ENCODE measurements around the gene PTPN4.

DNA sequence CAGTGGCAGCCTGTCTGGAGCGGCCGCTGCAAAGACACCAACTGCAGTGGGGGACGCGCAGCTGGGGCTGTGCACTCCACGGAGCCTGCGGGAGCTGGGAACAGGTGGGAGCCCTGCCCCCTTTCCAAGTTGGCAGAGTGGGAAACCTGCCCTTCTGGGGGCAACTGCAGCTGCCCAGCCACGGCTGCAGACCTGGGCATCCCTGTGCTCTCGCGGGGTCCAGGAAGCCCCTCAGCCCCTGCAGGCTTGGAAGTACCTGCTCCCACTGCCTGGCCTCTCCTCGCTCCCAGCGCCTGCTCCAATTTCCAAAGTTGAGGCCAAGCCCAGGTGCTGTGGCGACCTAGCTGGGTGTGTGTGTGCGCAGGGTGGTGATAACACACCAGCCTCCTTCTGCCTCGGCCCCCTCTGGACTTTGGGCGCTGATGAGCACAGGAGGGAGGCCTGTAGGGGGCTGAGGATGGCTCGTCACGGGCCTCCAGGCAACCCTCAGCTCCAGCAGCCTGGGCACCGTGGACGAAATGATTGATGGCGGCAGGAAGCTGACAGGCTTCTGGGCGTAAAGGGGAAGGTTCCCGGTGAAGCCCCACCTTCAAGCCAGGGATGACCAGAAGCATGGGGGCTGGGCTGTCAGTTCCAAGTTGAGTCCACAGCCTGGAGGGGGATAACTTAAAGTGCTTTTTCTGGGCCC lies 76.9 kb downstream of the PTPN4 start:
- TF ChIP-seq NANOG (IDR thresholded peaks at IDR 0.05; ENCODE audit: insufficient read depth, low read depth, low read length, poor library complexity, severe bottlenecking) (no peak), PHF8 (conservative IDR thresholded peaks at IDR 0.05; ENCODE audit: low read depth, low read length) (no peak), TAF1 (IDR thresholded peaks at IDR 0.05; ENCODE audit: low read depth, low read length) (no peak), POLR2A (IDR thresholded peaks at IDR 0.05; ENCODE audit: control extremely low read depth in 1 of 2, low read depth in 2 of 2, low read length in 2 of 2) (no peak), YY1 (IDR thresholded peaks at IDR 0.05; ENCODE audit: low read depth, low read length) (no peak)
- TF ChIP-seq, protein P1, sequence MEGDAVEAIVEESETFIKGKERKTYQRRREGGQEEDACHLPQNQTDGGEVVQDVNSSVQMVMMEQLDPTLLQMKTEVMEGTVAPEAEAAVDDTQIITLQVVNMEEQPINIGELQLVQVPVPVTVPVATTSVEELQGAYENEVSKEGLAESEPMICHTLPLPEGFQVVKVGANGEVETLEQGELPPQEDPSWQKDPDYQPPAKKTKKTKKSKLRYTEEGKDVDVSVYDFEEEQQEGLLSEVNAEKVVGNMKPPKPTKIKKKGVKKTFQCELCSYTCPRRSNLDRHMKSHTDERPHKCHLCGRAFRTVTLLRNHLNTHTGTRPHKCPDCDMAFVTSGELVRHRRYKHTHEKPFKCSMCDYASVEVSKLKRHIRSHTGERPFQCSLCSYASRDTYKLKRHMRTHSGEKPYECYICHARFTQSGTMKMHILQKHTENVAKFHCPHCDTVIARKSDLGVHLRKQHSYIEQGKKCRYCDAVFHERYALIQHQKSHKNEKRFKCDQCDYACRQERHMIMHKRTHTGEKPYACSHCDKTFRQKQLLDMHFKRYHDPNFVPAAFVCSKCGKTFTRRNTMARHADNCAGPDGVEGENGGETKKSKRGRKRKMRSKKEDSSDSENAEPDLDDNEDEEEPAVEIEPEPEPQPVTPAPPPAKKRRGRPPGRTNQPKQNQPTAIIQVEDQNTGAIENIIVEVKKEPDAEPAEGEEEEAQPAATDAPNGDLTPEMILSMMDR (IDR thresholded peaks at IDR 0.05; ENCODE audit: control extremely low read depth in 1 of 3, insufficient read depth in 1 of 3, low read depth in 1 of 3, low read length in 3 of 3): no peak

Data from H1 (cell line).